ENCODE measurements around the gene TMEM207. TPM values are rescaled to one million over a fixed set of nuclear protein-coding genes. Genes with fewer than 3 reads are reported as not detected.
"Not testable (repeated sequence)": the region's sequence is repeated elsewhere in the genome, so short reads cannot be mapped to it uniquely, and the experiment has no call there.

TMEM207 gene
- total RNA-seq, result not detected

- no peak for DNase-seq (ENCODE audit: low read depth in 2 of 3, low spot score in 2 of 3)
Observed at GRCh38 chr3:190449801-190450200, at the start of gene TMEM207. Gene TMEM207 (minus strand): TSS chr3:190449901. CDS start chr3:190449809, 92 bp downstream.

DNA sequence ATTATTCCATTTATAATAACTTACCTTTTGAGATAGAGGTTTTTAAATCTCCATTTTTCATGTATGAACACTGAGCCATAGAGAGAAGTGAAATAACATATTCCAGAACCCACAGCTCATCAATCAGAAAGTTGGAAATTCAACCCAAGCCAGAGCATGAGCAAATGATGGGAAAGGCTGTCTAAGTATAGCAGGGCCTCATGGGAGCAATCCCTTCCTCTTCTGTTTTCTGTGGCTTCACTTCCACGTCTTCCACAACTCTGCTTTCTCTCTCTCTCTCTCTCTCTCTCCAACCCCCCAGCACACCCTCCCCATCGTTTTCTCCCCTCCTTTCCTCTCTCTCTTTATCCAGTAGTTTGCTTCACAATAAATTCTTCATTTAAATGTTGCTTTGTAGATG is 49.4 kb upstream of the TMEM207 start:
- no peak for DNase-seq (ENCODE audit: low read depth in 2 of 3, low spot score in 2 of 3)

DNA sequence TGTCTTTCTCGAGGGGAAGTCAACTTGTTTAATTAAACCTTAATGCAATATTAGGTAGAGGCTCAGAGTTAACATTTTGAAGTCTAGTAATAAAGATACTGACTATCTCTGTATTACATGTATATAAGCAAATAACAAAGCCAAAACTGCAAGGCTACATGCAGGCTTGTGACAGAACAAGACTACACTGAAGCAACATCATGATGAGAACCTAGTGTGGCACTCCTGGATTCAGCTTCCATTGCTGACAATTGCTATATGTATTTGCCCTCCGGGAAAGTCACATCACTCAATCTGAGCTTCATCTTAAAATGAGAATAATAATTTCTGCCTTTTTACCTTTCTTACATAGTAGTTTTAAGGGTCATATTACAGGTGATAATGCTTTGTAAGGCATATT is 48.6 kb upstream of the TMEM207 start:
- no peak for DNase-seq (ENCODE audit: low read depth in 2 of 3, low spot score in 2 of 3)

- DNase-seq (ENCODE audit: low read depth in 2 of 3, low spot score in 2 of 3), result no peak
Observed at GRCh38 chr3:190497811-190498210, 48.1 kb upstream of the TMEM207 start.

DNA sequence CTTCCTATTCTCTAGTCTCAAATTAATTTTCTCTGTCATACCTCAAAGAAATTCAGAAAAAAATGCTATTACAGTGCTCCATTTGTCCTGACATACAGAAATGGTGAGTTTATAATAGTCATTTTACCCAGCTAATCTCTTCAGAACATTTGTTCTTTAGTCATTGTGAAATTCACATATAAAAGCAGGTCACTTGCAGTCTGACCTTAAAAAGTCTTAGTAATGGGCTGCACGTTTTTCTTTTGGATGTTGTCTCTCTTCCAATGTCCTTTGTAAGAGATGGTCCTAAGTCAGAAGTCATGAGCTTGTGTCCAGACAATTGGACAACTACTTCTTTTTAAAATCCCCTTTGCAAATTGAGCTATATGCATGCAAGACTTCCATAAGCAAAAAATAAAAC is 47.2 kb upstream of the TMEM207 start:
- no peak for DNase-seq (ENCODE audit: low read depth in 2 of 3, low spot score in 2 of 3)

- DNase-seq (ENCODE audit: low read depth in 2 of 3, low spot score in 2 of 3), result no peak
Observed at GRCh38 chr3:190495796-190496195, 46.1 kb upstream of the TMEM207 start.

- DNase-seq (ENCODE audit: low read depth in 2 of 3, low spot score in 2 of 3), result no peak
Observed at GRCh38 chr3:190495354-190495753, 45.7 kb upstream of the TMEM207 start.

GRCh38 chr3:190494907-190495306 is 45.2 kb upstream of the TMEM207 start:
- no peak for DNase-seq (ENCODE audit: low read depth in 2 of 3, low spot score in 2 of 3)

DNA sequence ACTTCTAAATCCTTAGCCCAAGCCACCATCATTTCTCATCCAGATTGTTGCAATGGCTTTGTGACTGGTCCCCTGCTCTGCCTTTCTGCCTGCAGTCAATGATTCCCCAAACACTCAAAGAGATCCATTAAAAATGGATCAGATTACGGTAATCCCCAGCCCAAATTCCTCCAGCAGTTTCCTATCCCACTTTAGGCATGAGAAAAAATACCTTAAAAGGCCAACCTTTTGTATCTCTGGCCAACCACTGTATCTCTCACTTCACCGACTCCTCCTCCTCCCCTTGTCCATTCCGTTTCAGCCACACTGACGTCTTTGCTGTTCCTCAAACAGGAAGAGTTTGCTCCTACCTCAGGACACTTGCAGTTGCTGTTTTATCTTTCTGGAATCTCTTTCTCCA is 43.3 kb upstream of the TMEM207 start:
- DNase-seq (ENCODE audit: low read depth in 2 of 3, low spot score in 2 of 3), result no peak

DNA sequence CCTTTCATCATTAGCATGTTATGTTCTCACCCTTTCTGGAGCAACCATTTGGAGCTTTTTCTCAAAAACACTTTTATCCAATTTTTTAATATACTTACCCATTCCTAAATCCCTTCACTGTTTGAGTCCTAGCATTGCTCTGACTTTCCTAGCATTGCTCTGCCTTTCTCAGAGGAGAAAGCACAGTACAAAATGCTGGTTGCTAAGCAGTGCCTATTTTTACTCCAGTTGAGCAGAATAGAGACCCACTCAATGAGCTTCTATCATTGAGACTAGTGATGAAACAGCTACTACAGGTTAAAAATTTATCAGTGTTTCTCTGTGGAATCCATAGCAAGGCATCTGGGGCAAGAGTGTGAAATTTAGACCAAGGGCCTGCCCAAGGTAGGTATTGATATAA is 42.4 kb upstream of the TMEM207 start:
- DNase-seq (ENCODE audit: low read depth in 2 of 3, low spot score in 2 of 3), result no peak

DNA sequence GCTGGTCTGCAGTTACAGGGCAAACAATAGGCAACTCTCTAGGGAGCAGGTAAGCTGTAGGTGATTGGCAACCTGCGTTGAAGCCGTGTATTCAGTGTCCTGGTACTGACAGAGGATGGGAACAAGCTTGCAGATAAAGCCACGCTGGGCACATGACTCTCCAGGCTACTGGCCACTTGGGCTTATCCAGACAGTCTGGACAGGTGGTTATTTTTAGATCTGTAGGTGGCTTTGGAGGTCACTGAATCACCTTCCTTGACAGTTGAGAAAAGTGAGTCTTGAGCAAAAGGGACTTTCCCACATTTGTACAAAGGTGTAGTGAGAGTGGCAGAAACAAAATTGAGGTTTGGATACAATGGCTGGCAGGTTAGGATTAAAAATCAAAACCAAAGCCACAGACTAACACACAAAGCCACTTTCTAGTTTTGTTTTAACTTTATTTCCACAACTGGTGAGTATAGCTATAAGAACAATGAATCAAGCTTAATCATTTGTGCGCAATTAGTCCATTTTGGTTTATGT is 41.9 kb upstream of the TMEM207 start:
- DNase-seq (ENCODE audit: low read depth in 2 of 3, low spot score in 2 of 3), result no peak

GRCh38 chr3:190486908-190487607 is 37.4 kb upstream of the TMEM207 start:
- DNase-seq (ENCODE audit: low read depth in 2 of 3, low spot score in 2 of 3), result no peak

GRCh38 chr3:190486533-190486864 is 36.8 kb upstream of the TMEM207 start:
- no peak for DNase-seq (ENCODE audit: low read depth in 2 of 3, low spot score in 2 of 3)

GRCh38 chr3:190485830-190486532 is 36.3 kb upstream of the TMEM207 start:
- peak in 2 of 3 donors; percentile 79 to 96 for DNase-seq (ENCODE audit: low read depth in 2 of 3, low spot score in 2 of 3)

- DNase-seq (ENCODE audit: low read depth in 2 of 3, low spot score in 2 of 3), result no peak
Observed at GRCh38 chr3:190481779-190482178, 32.1 kb upstream of the TMEM207 start.

DNA sequence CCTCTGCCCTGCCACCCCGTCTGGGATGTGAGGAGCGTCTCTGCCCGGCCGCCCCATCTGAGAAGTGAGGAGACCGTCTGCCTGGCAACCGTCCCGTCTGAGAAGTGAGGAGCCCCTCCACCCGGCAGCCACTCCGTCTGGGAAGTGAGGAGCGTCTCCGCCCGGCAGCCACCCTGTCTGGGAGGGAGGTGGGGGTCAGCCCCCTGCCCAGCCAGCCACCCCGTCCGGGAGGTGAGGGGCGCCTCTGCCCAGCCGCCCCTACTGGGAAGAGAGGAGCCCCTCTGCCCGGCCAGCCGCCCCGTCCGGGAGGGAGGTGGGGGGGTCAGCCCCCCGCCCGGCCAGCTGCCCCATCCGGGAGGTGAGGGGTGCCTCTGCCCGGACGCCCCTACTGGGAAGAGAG is 23.6 kb upstream of the TMEM207 start:
- not testable (repeated sequence) for DNase-seq (ENCODE audit: low read depth in 2 of 3, low spot score in 2 of 3)

- no peak for DNase-seq (ENCODE audit: low read depth in 2 of 3, low spot score in 2 of 3)
Observed at GRCh38 chr3:190467922-190468321, 18.2 kb upstream of the TMEM207 start.

GRCh38 chr3:190458040-190458439 is 8.3 kb upstream of the TMEM207 start:
- no peak for DNase-seq (ENCODE audit: low read depth in 2 of 3, low spot score in 2 of 3)

GRCh38 chr3:190456770-190457169 is 7.1 kb upstream of the TMEM207 start:
- DNase-seq (ENCODE audit: low read depth in 2 of 3, low spot score in 2 of 3), result no peak

- DNase-seq (ENCODE audit: low read depth in 2 of 3, low spot score in 2 of 3), result no peak
Observed at GRCh38 chr3:190455828-190456227, 6.1 kb upstream of the TMEM207 start.

GRCh38 chr3:190448256-190448655 is 1.4 kb downstream of the TMEM207 start:
- no peak for DNase-seq (ENCODE audit: low read depth in 2 of 3, low spot score in 2 of 3)

DNA sequence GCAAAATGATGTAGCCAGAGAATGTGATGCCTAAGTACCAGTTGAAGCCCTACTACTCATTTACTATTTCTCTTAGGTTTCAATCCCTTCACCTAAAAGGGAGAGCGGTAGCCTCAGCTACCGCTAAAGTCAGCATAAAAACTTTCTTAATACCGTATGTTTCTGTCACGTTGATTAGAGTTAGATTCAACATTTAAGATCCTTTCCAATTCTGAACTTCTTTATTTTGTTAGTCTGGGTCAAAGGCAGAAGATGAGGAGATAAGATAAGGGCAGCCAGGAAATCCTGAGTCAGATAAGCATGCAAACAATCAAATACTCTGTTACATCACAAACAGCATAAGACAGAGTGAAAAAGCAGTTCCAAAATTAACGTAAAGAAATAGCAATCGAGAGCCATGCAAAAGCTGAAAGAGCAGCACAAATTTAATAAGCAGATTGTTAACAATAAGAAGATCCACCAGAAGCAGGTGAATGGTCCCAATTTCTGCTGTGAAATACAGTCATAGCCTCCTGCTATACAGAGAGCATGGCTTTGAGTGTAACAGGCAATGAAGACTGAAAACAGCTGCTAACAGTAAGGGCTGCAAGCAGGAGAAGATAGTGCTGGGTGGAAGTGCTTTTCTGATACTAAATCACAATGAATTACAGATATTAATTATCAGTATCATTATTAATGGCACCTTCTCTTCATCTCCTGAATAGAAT is 3.0 kb downstream of the TMEM207 start:
- DNase-seq (ENCODE audit: low read depth in 2 of 3, low spot score in 2 of 3), result peak in 1 of 3 donors; percentile 58
